IMR-90 (cell line): ENCODE results near the gene SLC37A1. TPM values are rescaled to one million over a fixed set of nuclear protein-coding genes. Genes with fewer than 3 reads are reported as not detected.

Experiments used
- ATAC-seq: fragments of 200-7000 bp; cut with Tn5 transposase; 2 replicates; pipeline ENCODE4 v1.9.1; 2020; ENCODE audit warnings: low read depth, mild to moderate bottlenecking, moderate library complexity
- BruUV-seq: library from RNA; stranded (reverse); fragments of 400-500 nt; replicated peaks from 2 replicates; lab custom pipeline; 2021; lab: Mats Ljungman, UMichigan
- CTCF ChIA-PET: fragments of 300-600 bp; formaldehyde crosslinking; extraction: SDS; loops from one replicate; lab custom pipeline; 2021; ENCODE audit warnings: antibody characterized with exemption; lab: Yijun Ruan, JAX
- POLR2A ChIA-PET: fragments of 300-600 bp; sonication (Branson Sonifier 250); formaldehyde crosslinking; loops from one replicate; lab custom pipeline; 2022; ENCODE audit warnings: antibody characterized with exemption; ENCODE audit not compliant: unreplicated experiment; lab: Charles Lee
- DNase-seq: peaks from one replicate; pipeline ENCODE4 v3.0.0; 2013
- H2AFZ ChIP-seq: replicated peaks from 2 replicates; pipeline ENCODE3; 2013; ENCODE audit warnings: low read length, mild to moderate bottlenecking; ENCODE audit not compliant: poor library complexity
- H2AK5ac ChIP-seq: 2 replicates; pipeline ENCODE4 v1.6.1; 2013; ENCODE audit warnings: low read depth, low read length, inconsistent platforms
- H2AK9ac ChIP-seq: replicated peaks from 2 replicates; pipeline ENCODE3; 2013; ENCODE audit warnings: mild to moderate bottlenecking, low read depth, low read length, moderate library complexity; ENCODE audit not compliant: poor library complexity
- H2BK120ac ChIP-seq: 2 replicates; pipeline ENCODE4 v1.6.1; 2013; ENCODE audit warnings: low read depth, low read length, inconsistent platforms
- H2BK15ac ChIP-seq: 3 replicates; pipeline ENCODE4 v1.6.1; 2013; ENCODE audit warnings: low read depth, low read length, inconsistent platforms
- H2BK20ac ChIP-seq: 2 replicates; pipeline ENCODE4 v1.6.1; 2013; ENCODE audit warnings: low read depth, mild to moderate bottlenecking, inconsistent platforms, low read length, moderate library complexity
- H2BK5ac ChIP-seq: 2 replicates; pipeline ENCODE4 v1.6.1; 2013; ENCODE audit warnings: mild to moderate bottlenecking, low read depth, low read length, inconsistent platforms; ENCODE audit not compliant: poor library complexity, severe bottlenecking
- H3K14ac ChIP-seq: replicated peaks from 2 replicates; pipeline ENCODE4 v1.6.1; 2013; ENCODE audit warnings: low read depth, low read length, inconsistent platforms
- H3K18ac ChIP-seq: 2 replicates; pipeline ENCODE4 v1.6.1; 2013; ENCODE audit warnings: low read depth, low read length, control low read depth
- H3K23ac ChIP-seq: 2 replicates; pipeline ENCODE4 v1.6.1; 2013; ENCODE audit warnings: low read depth, low read length, inconsistent platforms
- H3K27ac ChIP-seq: 2 replicates; pipeline ENCODE4 v1.5.1; 2013; ENCODE audit warnings: mild to moderate bottlenecking, control low read depth, low read length; ENCODE audit not compliant: insufficient read depth
- H3K27me3 ChIP-seq: 2 replicates; pipeline ENCODE4 v1.6.1; 2013; ENCODE audit warnings: low read length; ENCODE audit not compliant: control insufficient read depth, insufficient read depth
- H3K36me3 ChIP-seq: 2 replicates; pipeline ENCODE4 v1.6.1; 2013; ENCODE audit warnings: low read length, mixed read lengths; ENCODE audit not compliant: control insufficient read depth, insufficient read depth
- H3K4ac ChIP-seq: 2 replicates; pipeline ENCODE4 v1.6.1; 2013; ENCODE audit warnings: low read depth, low read length, inconsistent platforms
- H3K4me1 ChIP-seq: 2 replicates; pipeline ENCODE4 v1.6.1; 2013; ENCODE audit warnings: low read length, mixed read lengths; ENCODE audit not compliant: control insufficient read depth, insufficient read depth
- H3K4me2 ChIP-seq: 2 replicates; pipeline ENCODE4 v1.6.1; 2013; ENCODE audit warnings: low read depth, mild to moderate bottlenecking, control low read depth, low read length, moderate library complexity
- H3K4me3 ChIP-seq: 2 replicates; pipeline ENCODE4 v1.5.1; 2013; ENCODE audit warnings: low read depth, mild to moderate bottlenecking, control low read depth, low read length, moderate library complexity; ENCODE audit not compliant: insufficient read depth
- H3K56ac ChIP-seq: 2 replicates; pipeline ENCODE4 v1.6.1; 2013; ENCODE audit warnings: low read length, inconsistent platforms; ENCODE audit not compliant: insufficient read depth; ENCODE audit errors: extremely low read depth
- H3K79me1 ChIP-seq, 2 experiments: 2 replicates each; pipeline ENCODE4 v1.6.1; 2013; ENCODE audit warnings: low read length in 2 of 2, inconsistent platforms in 1 of 2, low read depth in 1 of 2
- H3K9ac ChIP-seq: 2 replicates; pipeline ENCODE4 v1.6.1; 2013; ENCODE audit warnings: low read depth, low read length, control low read depth
- H3K9me1 ChIP-seq: 2 replicates; pipeline ENCODE4 v1.6.1; 2013; ENCODE audit warnings: low read length, inconsistent platforms; ENCODE audit not compliant: insufficient read depth
- H3K9me3 ChIP-seq: 2 replicates; pipeline ENCODE4 v1.6.1; 2013; ENCODE audit warnings: low read length; ENCODE audit not compliant: control insufficient read depth, insufficient read depth
- H4K20me1 ChIP-seq: 2 replicates; pipeline ENCODE4 v1.6.1; 2013; ENCODE audit warnings: low read length, inconsistent platforms; ENCODE audit not compliant: insufficient read depth
- H4K5ac ChIP-seq: 2 replicates; pipeline ENCODE4 v1.6.1; 2013; ENCODE audit warnings: mild to moderate bottlenecking, low read depth, low read length, control low read depth
- H4K8ac ChIP-seq, 2 experiments: 2 replicates each; pipeline ENCODE4 v1.6.1; 2013; ENCODE audit warnings: low read depth in 2 of 2, low read length in 2 of 2, control low read depth in 1 of 2, inconsistent platforms in 1 of 2
- H4K91ac ChIP-seq: 2 replicates; pipeline ENCODE4 v1.6.1; 2013; ENCODE audit warnings: low read depth, low read length, inconsistent platforms; ENCODE audit not compliant: insufficient read depth
- BHLHE40 ChIP-seq: fragments of 150-350 bp; IDR thresholded peaks from 2 replicates; pipeline ENCODE4 v1.6.1; 2016; ENCODE audit warnings: mild to moderate bottlenecking, low read depth, low read length
- CHD1 ChIP-seq: IDR thresholded peaks from 2 replicates; pipeline ENCODE4 v1.6.1; 2012; ENCODE audit warnings: low read depth, low read length, improper control_type of control experiment
- MAFK ChIP-seq: IDR thresholded peaks from 2 replicates; pipeline ENCODE4 v1.6.1; 2012; ENCODE audit warnings: low read depth, low read length, improper control_type of control experiment
- MAZ ChIP-seq: IDR thresholded peaks from 2 replicates; pipeline ENCODE4 v1.6.1; 2012; ENCODE audit warnings: low read depth, mild to moderate bottlenecking, low read length, improper control_type of control experiment, moderate library complexity, borderline replicate concordance
- MXI1 ChIP-seq: IDR thresholded peaks from 2 replicates; pipeline ENCODE4 v1.6.1; 2012; ENCODE audit warnings: low read depth, mild to moderate bottlenecking, low read length, moderate library complexity, borderline replicate concordance
- NFE2L2 ChIP-seq: fragments of 150-350 bp; IDR thresholded peaks from 2 replicates; pipeline ENCODE4 v1.6.1; 2016; ENCODE audit warnings: low read depth, mild to moderate bottlenecking, low read length
- RAD21 ChIP-seq: IDR thresholded peaks from 2 replicates; pipeline ENCODE4 v1.6.1; 2012; ENCODE audit warnings: low read length, improper control_type of control experiment
- RCOR1 ChIP-seq: IDR thresholded peaks from 2 replicates; pipeline ENCODE4 v1.6.1; 2012; ENCODE audit warnings: mild to moderate bottlenecking, low read length, improper control_type of control experiment; ENCODE audit not compliant: insufficient replicate concordance
- RFX5 ChIP-seq: IDR thresholded peaks from 2 replicates; pipeline ENCODE4 v1.8.0; 2012; ENCODE audit warnings: low read depth, mild to moderate bottlenecking, low read length, moderate library complexity
- SMC3 ChIP-seq: fragments of 150-350 bp; IDR thresholded peaks from 2 replicates; pipeline ENCODE4 v1.6.1; 2016; ENCODE audit warnings: low read depth, mild to moderate bottlenecking, antibody characterized with exemption, low read length, moderate library complexity
- WGBS, 2 experiments: methylation state at CpG; one replicate each; pipeline versions ENCODE4 v1.1.5 to v1.1.7; 2013; ENCODE audit warnings: missing lambda C conversion rate in 2 of 2; ENCODE audit not compliant: insufficient read length in 1 of 2; ENCODE audit errors: extremely low coverage in 2 of 2; 5-methylcytosine and 5-hydroxymethylcytosine counted together
- dilution Hi-C: fragments of 300-500 bp; cut with HindIII; formaldehyde crosslinking; loops from one replicate; pipeline ENCODE4 v1.14.3; 2018; ENCODE audit warnings: low sequenced_read_pairs; ENCODE audit not compliant: unreplicated experiment
- in situ Hi-C: fragments of 300-500 bp; cut with MboI; formaldehyde crosslinking; loops from 3 replicates; pipeline ENCODE4 v1.14.3; 2019; ENCODE audit warnings: low sequenced_read_pairs, inconsistent platforms, mixed read lengths
- intact Hi-C: fragments of 100-400 bp; cut with micrococcal nuclease; formaldehyde crosslinking; loops from 2 replicates; pipeline ENCODE4 v1.10.0; 2022
- polyA plus RNA-seq, 3 experiments: library from polyadenylated mRNA; depleted of rRNA; stranded (reverse); fragments of >200 nt; gene quantifications; 2 replicates each; pipeline ENCODE4 v1.2.3, GENCODE V29; 2012; ENCODE audit warnings: low replicate concordance in 1 of 3
- total RNA-seq: library from RNA; depleted of rRNA; stranded (reverse); fragments of >200 nt; gene quantifications from 2 replicates; pipeline ENCODE4 v1.2.3, GENCODE V29; 2012
- TF ChIP-seq, protein P1 (sequence below): conservative IDR thresholded peaks from 2 replicates; pipeline ENCODE4 v1.5.1; 2012; ENCODE audit warnings: mild to moderate bottlenecking, low read depth, low read length, improper control_type of control experiment
- TF ChIP-seq, protein P2 (sequence below): fragments of 150-350 bp; IDR thresholded peaks from 2 replicates; pipeline ENCODE4 v1.6.1; 2016; ENCODE audit warnings: low read depth, mild to moderate bottlenecking, low read length, moderate library complexity, borderline replicate concordance
- TF ChIP-seq, protein P3 (sequence below): fragments of 150-350 bp; IDR thresholded peaks from 2 replicates; pipeline ENCODE4 v1.6.1; 2017; ENCODE audit warnings: mild to moderate bottlenecking, antibody characterized with exemption, low read length, low read depth

SLC37A1 gene
- total and polyA plus RNA-seq, 2 of the 4 experiments (the other 2 are of a cell fraction) = 0.36 to 0.48 TPM

DNA sequence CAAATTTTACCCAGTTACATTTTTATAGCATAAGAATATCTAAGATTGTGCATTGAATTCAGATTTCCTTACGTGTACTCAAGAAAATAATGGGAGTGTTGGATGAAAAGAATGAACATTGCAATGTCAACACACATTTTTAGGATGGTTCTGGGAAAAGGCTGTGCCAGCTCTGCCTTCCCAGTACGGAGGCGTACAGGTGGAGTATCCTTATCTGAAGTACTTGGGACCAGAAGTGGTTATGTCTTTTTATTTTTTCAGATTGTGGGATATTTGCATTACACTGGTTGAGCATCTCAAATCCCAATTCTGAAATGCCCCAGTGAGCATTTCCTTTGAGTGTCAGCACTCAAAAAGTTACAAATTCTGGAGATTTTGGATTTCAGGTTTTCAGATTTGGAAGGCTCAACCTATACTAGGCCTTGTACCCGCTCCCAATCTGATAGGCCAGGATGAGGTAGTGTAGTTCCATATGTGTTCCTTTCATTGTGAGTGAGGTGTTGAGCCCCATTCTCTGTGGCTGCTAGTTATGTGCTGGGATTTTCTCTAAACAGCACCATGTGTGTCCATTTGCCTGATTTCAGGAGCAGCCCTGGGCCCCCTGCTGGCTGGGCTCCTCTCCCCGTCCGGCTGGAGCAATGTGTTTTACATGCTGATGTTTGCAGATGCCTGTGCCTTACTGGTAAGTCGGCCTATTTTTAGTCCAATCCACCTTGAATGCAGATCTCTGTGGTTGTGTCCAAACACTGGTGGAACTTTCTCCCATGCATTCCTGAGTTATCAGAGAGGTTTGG is 60.8 kb downstream of the SLC37A1 start:
- Histone ChIP-seq H2BK15ac (no peak overlapping the region), H3K4me2 (no peak overlapping the region), H2AFZ (no peak overlapping the region), H2AK9ac (peak overlapping the region; percentile 5), H2BK5ac (no peak overlapping the region), H4K8ac (no peak overlapping the region), H3K23ac (no peak overlapping the region), H3K14ac (no peak overlapping the region), H2BK20ac (no peak overlapping the region), H4K91ac (no peak overlapping the region), H3K9me3 (peaks cover 2% of the 10 kb centered on the region; the same call in 1 of the 2 replicates), H3K27me3 (peaks cover 13% of the 10 kb centered on the region; the same call in 1 of the 2 replicates), H3K36me3 (no peaks in the 10 kb centered on the region), H2AK5ac (no peak overlapping the region), H3K56ac (no peak overlapping the region), H3K79me1 (no peaks in the 10 kb centered on the region), H3K9ac (no peak overlapping the region), H3K4me1 (no peaks in the 10 kb centered on the region), H3K27ac (no peak overlapping the region), H4K20me1 (no peaks in the 10 kb centered on the region), H3K18ac (no peak overlapping the region), H3K4me3 (no peak overlapping the region), H2BK120ac (no peak overlapping the region), H3K9me1 (no peaks in the 10 kb centered on the region), H3K4ac (no peak overlapping the region), H4K5ac (no peak overlapping the region)
- DNase-seq = peak; percentile 13
- intact Hi-C loops (loop anchor here (10.0 kb wide), 1 partner anchor 430 kb away; no protein-coding TSS in a partner anchor), dilution Hi-C loops (no loop called here), in situ Hi-C loops (loop anchor here (10.0 kb wide), 1 partner anchor 430 kb away; no protein-coding TSS in a partner anchor)
- CTCF ChIA-PET = interaction anchor here (0.7 kb wide), 1 partner anchor 26 kb away, joined by 3 read pairs; no protein-coding TSS in a partner anchor
- WGBS, 2 experiments = 60% methylated on average over 3 of the region's 7 CpGs; no CpG with 5 or more reads in 1 of the 2 experiments
- no TSS peak for BruUV-seq
- peak; percentile 56; the same call in 1 of the 2 replicates for ATAC-seq
- POLR2A ChIA-PET = no interaction called here
- TF ChIP-seq, protein P1, sequence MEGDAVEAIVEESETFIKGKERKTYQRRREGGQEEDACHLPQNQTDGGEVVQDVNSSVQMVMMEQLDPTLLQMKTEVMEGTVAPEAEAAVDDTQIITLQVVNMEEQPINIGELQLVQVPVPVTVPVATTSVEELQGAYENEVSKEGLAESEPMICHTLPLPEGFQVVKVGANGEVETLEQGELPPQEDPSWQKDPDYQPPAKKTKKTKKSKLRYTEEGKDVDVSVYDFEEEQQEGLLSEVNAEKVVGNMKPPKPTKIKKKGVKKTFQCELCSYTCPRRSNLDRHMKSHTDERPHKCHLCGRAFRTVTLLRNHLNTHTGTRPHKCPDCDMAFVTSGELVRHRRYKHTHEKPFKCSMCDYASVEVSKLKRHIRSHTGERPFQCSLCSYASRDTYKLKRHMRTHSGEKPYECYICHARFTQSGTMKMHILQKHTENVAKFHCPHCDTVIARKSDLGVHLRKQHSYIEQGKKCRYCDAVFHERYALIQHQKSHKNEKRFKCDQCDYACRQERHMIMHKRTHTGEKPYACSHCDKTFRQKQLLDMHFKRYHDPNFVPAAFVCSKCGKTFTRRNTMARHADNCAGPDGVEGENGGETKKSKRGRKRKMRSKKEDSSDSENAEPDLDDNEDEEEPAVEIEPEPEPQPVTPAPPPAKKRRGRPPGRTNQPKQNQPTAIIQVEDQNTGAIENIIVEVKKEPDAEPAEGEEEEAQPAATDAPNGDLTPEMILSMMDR = peak; percentile 24; the same call in 1 of the 2 replicates
- TF ChIP-seq RAD21 = no peak
- TF ChIP-seq MAZ = no peak
- no peak for TF ChIP-seq BHLHE40
- TF ChIP-seq MAFK = no peak
- TF ChIP-seq CHD1 = no peak
- TF ChIP-seq, protein P2, sequence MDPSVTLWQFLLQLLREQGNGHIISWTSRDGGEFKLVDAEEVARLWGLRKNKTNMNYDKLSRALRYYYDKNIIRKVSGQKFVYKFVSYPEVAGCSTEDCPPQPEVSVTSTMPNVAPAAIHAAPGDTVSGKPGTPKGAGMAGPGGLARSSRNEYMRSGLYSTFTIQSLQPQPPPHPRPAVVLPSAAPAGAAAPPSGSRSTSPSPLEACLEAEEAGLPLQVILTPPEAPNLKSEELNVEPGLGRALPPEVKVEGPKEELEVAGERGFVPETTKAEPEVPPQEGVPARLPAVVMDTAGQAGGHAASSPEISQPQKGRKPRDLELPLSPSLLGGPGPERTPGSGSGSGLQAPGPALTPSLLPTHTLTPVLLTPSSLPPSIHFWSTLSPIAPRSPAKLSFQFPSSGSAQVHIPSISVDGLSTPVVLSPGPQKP = no peak
- no peak for TF ChIP-seq RCOR1
- no peak for TF ChIP-seq NFE2L2
- TF ChIP-seq, protein P3, sequence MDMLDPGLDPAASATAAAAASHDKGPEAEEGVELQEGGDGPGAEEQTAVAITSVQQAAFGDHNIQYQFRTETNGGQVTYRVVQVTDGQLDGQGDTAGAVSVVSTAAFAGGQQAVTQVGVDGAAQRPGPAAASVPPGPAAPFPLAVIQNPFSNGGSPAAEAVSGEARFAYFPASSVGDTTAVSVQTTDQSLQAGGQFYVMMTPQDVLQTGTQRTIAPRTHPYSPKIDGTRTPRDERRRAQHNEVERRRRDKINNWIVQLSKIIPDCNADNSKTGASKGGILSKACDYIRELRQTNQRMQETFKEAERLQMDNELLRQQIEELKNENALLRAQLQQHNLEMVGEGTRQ = no peak
- no peak for TF ChIP-seq MXI1
- no peak for TF ChIP-seq RFX5
- TF ChIP-seq SMC3 = peak; percentile 19; the same call in 1 of the 2 replicates
